Mammary epithelial cell (primary cell): Measurements from ENCODE around the gene ADGRV1.

ENCODE experiments used
- CTCF ChIP-seq, 2 donors: IDR thresholded peaks in 1 of 2; conservative IDR thresholded peaks in 1 of 2; 2 replicates each; pipeline ENCODE4 v1.5.1; 2011 to 2012; ENCODE audit warnings: inconsistent platforms in 2 of 2, low read length in 2 of 2, mild to moderate bottlenecking in 2 of 2, control low read depth in 1 of 2, low read depth in 1 of 2; ENCODE audit not compliant: insufficient read depth in 1 of 2; ENCODE audit errors: extremely low read depth in 1 of 2
- EZH2 ChIP-seq: IDR thresholded peaks from 2 replicates; pipeline ENCODE4 v1.6.1; 2012; ENCODE audit warnings: low read length, inconsistent platforms, borderline replicate concordance

DNA sequence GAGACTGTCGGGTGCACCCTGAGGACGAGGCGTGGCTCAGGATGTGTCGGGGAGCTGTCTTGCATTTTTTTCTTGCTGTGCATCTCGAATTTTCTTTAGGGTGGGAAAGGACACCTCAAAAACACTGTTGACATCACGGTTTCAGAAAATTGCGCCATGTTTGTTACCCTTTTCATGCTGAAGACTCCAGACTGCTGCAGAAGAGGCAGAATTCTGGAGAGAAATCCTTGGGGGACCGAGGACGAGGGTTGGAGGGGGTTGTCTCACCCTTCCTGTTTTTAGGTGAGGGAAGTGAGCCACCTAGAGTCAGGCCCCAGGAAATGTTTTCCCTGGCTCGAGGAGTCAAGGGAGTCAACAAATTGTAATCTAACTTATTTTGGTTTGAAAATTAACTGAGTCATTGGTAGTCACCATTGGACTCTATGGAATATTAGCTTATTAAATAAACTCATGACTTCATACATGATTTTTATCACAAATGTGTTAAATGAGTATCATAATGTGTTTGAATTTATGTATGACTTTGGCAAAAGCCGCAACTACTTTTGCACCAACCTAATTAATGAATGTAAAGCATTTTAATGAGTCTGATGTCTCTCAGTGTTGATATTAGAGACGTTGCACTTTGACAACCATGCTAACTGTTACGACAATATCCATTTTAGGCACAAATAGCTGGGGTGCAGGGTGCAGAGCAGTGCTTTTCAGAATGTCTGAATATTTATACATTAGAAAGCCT is 28.5 kb upstream of the ADGRV1 start:
- TF ChIP-seq CTCF (conservative IDR thresholded peaks at IDR 0.05 in 1 of 2, IDR thresholded peaks at IDR 0.05 in 1 of 2; ENCODE audit: extremely low read depth in 1 of 2, insufficient read depth in 1 of 2, low read depth in 1 of 2, low read length in 2 of 2): peak; percentile 72 to 79
- TF ChIP-seq EZH2: no peak
